ENCODE data around the gene HNRNPLL.

The HNRNPLL gene

DNA sequence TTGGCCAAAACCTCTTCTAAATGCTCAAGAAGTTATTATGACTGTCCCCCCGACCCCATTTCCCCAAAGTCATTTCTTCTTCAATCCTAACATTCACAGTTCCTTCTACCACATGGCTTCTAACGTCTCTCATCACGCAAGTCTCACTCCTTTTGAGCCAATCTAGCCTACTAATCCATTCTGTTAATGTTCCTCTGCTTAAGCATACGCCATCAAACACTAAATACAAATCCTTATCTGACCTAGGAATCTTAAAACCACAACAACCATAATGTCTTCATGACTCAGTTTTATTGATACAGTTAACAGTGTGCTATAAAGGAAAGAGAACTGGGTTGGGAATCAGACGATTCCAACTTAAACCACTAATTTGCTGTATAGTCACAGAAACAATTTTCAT, 23.9 kb downstream of the HNRNPLL start:
- Histone ChIP-seq H3K36me3 (ENCODE audit: control insufficient read depth, insufficient read depth, low read length) (peaks cover 3% of the 10 kb centered on the region; the same call in 1 of the 2 replicates), H3K4me3 (ENCODE audit: low read length) (no peak overlapping the region), H3K27ac (ENCODE audit: low read length) (no peak overlapping the region), H3K27me3 (ENCODE audit: control insufficient read depth, insufficient read depth, low read length) (no peaks in the 10 kb centered on the region), H3K4me1 (ENCODE audit: control insufficient read depth, insufficient read depth, low read length) (no peaks in the 10 kb centered on the region), H3K9me3 (ENCODE audit: control insufficient read depth, insufficient read depth, low read length) (no peaks in the 10 kb centered on the region)
- no peak for DNase-seq (ENCODE audit: low read depth, low spot score)
- no CpG with 5 or more reads among the region's 5 CpGs for WGBS (ENCODE audit: insufficient coverage, insufficient read length)

DNA sequence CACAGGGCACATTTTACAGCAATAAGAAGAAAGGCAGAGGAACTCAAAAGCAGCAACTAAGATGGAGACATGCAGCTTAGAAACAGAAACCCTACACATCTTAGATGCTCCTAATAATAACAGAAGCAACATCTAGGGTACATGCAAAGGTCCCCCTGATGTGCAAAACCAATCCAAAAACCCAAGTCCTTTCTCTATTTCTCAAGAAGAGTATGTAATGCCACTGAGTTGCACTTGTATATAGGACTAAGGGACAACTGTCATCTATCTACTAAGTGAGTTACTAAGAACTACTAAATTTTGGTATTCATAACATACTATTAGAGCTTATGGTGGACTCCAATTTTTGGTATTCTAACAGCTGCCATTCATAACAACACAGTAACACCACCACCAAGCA, 28.4 kb downstream of the HNRNPLL start:
- Histone ChIP-seq H3K36me3 (ENCODE audit: control insufficient read depth, insufficient read depth, low read length) (peaks cover 2% of the 10 kb centered on the region; the same call in 1 of the 2 replicates), H3K4me1 (ENCODE audit: control insufficient read depth, insufficient read depth, low read length) (no peaks in the 10 kb centered on the region), H3K27me3 (ENCODE audit: control insufficient read depth, insufficient read depth, low read length) (no peaks in the 10 kb centered on the region), H3K9me3 (ENCODE audit: control insufficient read depth, insufficient read depth, low read length) (no peaks in the 10 kb centered on the region), H3K27ac (ENCODE audit: low read length) (no peak overlapping the region), H3K4me3 (ENCODE audit: low read length) (no peak overlapping the region)
- DNase-seq (ENCODE audit: low read depth, low spot score) = no peak

DNA sequence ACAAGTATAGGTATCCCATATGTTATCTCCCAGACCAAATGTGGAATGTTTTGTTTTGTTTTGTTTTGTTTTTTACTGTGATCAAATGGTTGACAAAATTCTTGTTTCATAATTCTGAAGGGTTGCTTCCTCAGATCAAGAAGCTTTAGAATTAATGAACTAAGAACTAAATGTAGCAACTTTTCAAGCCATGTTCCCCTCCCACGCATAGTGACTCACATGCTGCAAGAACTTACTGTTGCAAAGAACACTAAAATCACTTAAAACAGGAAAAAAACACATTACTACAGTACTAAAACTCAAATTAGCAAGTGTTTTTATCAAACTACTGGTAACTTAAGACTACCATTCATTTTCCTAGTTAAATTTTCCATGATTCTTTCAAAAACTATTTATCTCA, 30.6 kb downstream of the HNRNPLL start:
- Histone ChIP-seq H3K27me3 (ENCODE audit: control insufficient read depth, insufficient read depth, low read length) (no peaks in the 10 kb centered on the region), H3K27ac (ENCODE audit: low read length) (no peak overlapping the region), H3K4me3 (ENCODE audit: low read length) (no peak overlapping the region), H3K4me1 (ENCODE audit: control insufficient read depth, insufficient read depth, low read length) (no peaks in the 10 kb centered on the region), H3K36me3 (ENCODE audit: control insufficient read depth, insufficient read depth, low read length) (peaks cover 7% of the 10 kb centered on the region; the same call in 1 of the 2 replicates), H3K9me3 (ENCODE audit: control insufficient read depth, insufficient read depth, low read length) (no peaks in the 10 kb centered on the region)
- DNase-seq (ENCODE audit: low read depth, low spot score) = no peak
- WGBS (ENCODE audit: insufficient coverage, insufficient read length) = no CpG with 5 or more reads among the region's 1 CpG

DNA sequence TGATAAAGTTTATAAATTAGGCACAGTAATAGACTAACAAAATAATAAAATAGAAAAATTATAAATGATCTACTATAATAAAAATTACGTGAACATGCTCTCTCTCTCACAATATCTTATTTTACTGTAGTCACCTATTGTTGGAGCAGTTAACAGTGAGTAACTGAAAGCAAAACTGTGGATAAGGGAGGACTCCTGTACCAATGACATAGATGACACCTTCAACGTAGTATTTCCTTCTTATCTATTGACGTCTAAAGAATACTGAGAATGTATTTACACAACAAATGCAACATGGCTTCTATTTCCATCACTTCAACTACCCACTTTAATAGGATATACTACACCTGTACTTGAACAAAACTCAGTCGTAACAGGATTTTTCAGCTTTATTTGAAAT, 31.5 kb downstream of the HNRNPLL start:
- peaks cover 7% of the 10 kb centered on the region; the same call in 1 of the 2 replicates for H3K36me3 ChIP-seq (ENCODE audit: control insufficient read depth, insufficient read depth, low read length)
- DNase-seq (ENCODE audit: low read depth, low spot score) = no peak
- H3K9me3 ChIP-seq (ENCODE audit: control insufficient read depth, insufficient read depth, low read length) = no peaks in the 10 kb centered on the region
- H3K4me1 ChIP-seq (ENCODE audit: control insufficient read depth, insufficient read depth, low read length) = no peaks in the 10 kb centered on the region
- no peaks in the 10 kb centered on the region for H3K27me3 ChIP-seq (ENCODE audit: control insufficient read depth, insufficient read depth, low read length)
- H3K27ac ChIP-seq (ENCODE audit: low read length) = no peak overlapping the region
- no CpG with 5 or more reads among the region's 4 CpGs for WGBS (ENCODE audit: insufficient coverage, insufficient read length)
- H3K4me3 ChIP-seq (ENCODE audit: low read length) = no peak overlapping the region

DNA sequence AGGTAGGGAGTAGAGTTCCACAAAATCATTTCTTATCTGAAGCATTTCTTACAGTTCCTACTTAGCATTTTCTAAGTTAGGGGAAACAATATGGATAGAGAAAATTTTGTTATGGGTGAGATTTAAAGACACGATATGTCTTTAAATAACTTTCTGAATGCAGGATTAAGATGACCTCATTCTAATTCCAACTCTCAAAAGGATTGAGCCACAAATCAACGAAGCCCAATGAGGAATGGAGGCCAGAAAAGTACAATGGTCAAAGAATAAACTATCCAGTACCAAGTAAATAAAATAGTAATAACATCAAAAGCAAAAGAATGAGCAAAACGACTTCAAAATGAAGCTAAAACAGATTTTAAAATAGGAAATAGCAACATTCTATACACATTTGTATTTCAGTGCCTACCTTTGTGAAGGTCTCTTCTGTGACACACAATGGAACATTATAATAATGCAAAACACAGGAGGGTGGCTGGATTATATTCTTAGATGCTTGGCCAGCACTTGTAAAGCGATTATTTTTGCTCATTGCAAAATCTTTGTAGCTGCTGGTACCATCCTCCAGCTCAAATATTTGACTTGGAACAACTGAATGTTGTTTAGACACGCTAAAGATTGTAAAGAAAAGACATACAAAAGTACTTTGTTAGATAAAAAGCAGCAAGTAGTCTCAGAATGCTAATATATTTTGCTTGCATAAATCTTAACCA, 33.8 kb downstream of the HNRNPLL start:
- Histone ChIP-seq H3K4me3 (ENCODE audit: low read length) (no peak overlapping the region), H3K9me3 (ENCODE audit: control insufficient read depth, insufficient read depth, low read length) (no peaks in the 10 kb centered on the region), H3K4me1 (ENCODE audit: control insufficient read depth, insufficient read depth, low read length) (no peaks in the 10 kb centered on the region), H3K27me3 (ENCODE audit: control insufficient read depth, insufficient read depth, low read length) (no peaks in the 10 kb centered on the region), H3K27ac (ENCODE audit: low read length) (no peak overlapping the region), H3K36me3 (ENCODE audit: control insufficient read depth, insufficient read depth, low read length) (peaks cover 7% of the 10 kb centered on the region; the same call in 1 of the 2 replicates)
- no peak for DNase-seq (ENCODE audit: low read depth, low spot score)
- WGBS (ENCODE audit: insufficient coverage, insufficient read length) = no CpG with 5 or more reads among the region's 5 CpGs

DNA sequence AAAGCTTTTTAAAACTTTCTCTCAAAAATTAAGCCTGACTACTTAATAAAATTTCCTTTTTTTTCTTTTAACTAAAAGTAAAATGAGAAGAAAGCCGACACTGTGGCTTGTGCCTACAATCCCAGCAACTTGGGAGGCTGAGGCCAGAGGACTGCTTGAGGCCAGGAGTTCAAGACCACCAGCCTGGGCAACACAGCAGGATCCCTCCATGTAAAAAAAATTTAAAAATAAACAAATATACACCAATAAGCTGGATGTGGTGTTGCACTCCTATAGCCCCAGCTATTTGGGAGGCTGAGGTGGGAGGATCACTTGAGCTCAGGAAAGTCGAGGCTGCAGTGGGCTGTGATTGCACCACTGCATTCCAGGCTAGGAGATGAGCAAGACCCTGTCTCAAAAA, 37.4 kb downstream of the HNRNPLL start:
- H3K27ac ChIP-seq (ENCODE audit: low read length) = no peak overlapping the region
- H3K27me3 ChIP-seq (ENCODE audit: control insufficient read depth, insufficient read depth, low read length) = no peaks in the 10 kb centered on the region
- H3K9me3 ChIP-seq (ENCODE audit: control insufficient read depth, insufficient read depth, low read length) = no peaks in the 10 kb centered on the region
- peaks cover 5% of the 10 kb centered on the region; the same call in 1 of the 2 replicates for H3K36me3 ChIP-seq (ENCODE audit: control insufficient read depth, insufficient read depth, low read length)
- no peak overlapping the region for H3K4me3 ChIP-seq (ENCODE audit: low read length)
- DNase-seq (ENCODE audit: low read depth, low spot score) = no peak
- WGBS (ENCODE audit: insufficient coverage, insufficient read length) = no CpG with 5 or more reads among the region's 2 CpGs
- no peaks in the 10 kb centered on the region for H3K4me1 ChIP-seq (ENCODE audit: control insufficient read depth, insufficient read depth, low read length)

DNA sequence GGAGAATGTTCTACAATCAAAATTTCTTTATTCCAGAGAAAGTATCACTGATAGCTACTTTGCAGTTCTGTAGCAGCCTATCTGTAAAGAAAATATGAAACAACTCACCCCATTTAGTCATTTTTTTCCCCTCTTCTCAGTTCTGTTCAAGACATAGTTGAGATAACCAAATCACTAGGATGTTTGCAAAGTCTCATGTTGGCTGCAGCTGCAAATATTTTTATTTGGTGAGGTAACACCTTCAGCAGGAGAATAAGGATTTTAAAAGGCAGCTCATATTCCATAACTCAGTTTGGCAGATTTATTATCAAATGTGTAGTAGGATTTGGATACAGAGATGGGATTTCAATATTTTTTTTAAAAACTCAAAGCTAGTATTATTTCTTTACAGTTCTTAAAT, 41.0 kb downstream of the HNRNPLL start:
- Histone ChIP-seq H3K4me3 (ENCODE audit: low read length) (no peak overlapping the region), H3K27ac (ENCODE audit: low read length) (no peak overlapping the region), H3K9me3 (ENCODE audit: control insufficient read depth, insufficient read depth, low read length) (no peaks in the 10 kb centered on the region), H3K27me3 (ENCODE audit: control insufficient read depth, insufficient read depth, low read length) (no peaks in the 10 kb centered on the region), H3K36me3 (ENCODE audit: control insufficient read depth, insufficient read depth, low read length) (no peaks in the 10 kb centered on the region; the same call in 1 of the 2 replicates), H3K4me1 (ENCODE audit: control insufficient read depth, insufficient read depth, low read length) (no peaks in the 10 kb centered on the region)
- no peak for DNase-seq (ENCODE audit: low read depth, low spot score)

DNA sequence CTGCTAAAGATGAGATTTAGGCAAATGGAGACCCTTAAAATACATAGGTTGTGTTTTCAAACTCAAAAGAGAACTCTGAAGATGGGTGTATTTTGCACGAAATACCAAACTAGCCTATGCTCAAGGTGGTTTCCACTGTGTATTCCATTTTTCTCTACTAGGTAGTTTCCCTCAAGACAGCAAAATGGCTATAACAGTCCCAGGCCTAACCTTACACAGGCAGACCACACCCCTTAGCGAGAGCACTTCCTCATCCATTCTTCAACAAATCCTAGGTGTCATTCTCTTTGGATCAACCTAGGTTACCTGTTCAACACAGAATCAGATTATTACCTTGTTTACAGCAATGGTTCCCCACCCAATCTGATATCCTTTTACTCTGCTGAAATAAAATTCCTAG, 42.6 kb downstream of the HNRNPLL start:
- no peak for DNase-seq (ENCODE audit: low read depth, low spot score)
- H3K9me3 ChIP-seq (ENCODE audit: control insufficient read depth, insufficient read depth, low read length) = no peaks in the 10 kb centered on the region
- H3K36me3 ChIP-seq (ENCODE audit: control insufficient read depth, insufficient read depth, low read length) = no peaks in the 10 kb centered on the region
- WGBS (ENCODE audit: insufficient coverage, insufficient read length) = no CpG with 5 or more reads among the region's 2 CpGs
- no peaks in the 10 kb centered on the region for H3K27me3 ChIP-seq (ENCODE audit: control insufficient read depth, insufficient read depth, low read length)
- no peaks in the 10 kb centered on the region for H3K4me1 ChIP-seq (ENCODE audit: control insufficient read depth, insufficient read depth, low read length)
- H3K27ac ChIP-seq (ENCODE audit: low read length) = no peak overlapping the region
- H3K4me3 ChIP-seq (ENCODE audit: low read length) = no peak overlapping the region

DNA sequence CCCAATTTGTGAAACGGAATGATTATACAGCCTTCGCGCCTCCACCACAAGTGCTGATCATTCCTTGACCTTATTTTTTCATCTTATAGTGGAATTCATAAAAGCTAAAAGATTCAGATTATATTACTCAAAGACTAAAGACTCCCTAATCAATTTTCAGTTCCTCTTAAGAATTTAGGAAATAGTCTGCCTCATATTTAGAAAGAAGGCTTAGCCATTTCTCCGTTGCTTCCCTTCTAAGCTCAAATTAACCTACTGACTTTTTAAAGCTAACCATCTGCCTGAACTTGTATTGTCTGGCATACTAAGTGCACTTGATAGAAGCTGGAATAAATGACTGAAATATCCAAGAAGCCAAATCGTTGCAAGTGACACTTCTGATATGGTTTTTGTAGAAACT, 44.7 kb downstream of the HNRNPLL start:
- DNase-seq (ENCODE audit: low read depth, low spot score) = no peak

DNA sequence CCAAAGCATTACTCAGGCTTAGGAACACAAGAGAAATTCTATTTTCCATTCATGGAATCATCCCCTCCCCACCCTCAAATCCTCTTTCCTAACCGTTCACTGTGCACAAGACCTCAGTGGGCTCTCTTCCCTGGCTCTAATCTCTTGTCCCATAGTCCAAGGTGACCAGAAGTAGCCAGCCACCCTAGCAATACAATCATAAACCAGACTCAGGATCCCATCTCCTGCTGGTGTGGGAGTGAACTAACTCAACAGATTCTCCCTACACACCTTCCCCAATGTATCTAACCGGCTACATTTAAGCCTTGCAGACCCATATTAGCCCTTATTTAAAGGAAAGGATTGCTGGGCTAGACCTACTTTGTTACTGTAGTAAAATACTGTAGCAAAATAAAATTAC, 45.5 kb downstream of the HNRNPLL start:
- Histone ChIP-seq H3K36me3 (ENCODE audit: control insufficient read depth, insufficient read depth, low read length) (no peaks in the 10 kb centered on the region), H3K27ac (ENCODE audit: low read length) (no peak overlapping the region), H3K4me3 (ENCODE audit: low read length) (no peak overlapping the region), H3K27me3 (ENCODE audit: control insufficient read depth, insufficient read depth, low read length) (no peaks in the 10 kb centered on the region), H3K4me1 (ENCODE audit: control insufficient read depth, insufficient read depth, low read length) (no peaks in the 10 kb centered on the region), H3K9me3 (ENCODE audit: control insufficient read depth, insufficient read depth, low read length) (no peaks in the 10 kb centered on the region)
- DNase-seq (ENCODE audit: low read depth, low spot score) = no peak
- no CpG with 5 or more reads among the region's 2 CpGs for WGBS (ENCODE audit: insufficient coverage, insufficient read length)

More for the DNA sequence above, 44.7 kb downstream of the HNRNPLL start:
- no peaks in the 10 kb centered on the region for H3K27me3 ChIP-seq (ENCODE audit: control insufficient read depth, insufficient read depth, low read length)
- no CpG with 5 or more reads among the region's 5 CpGs for WGBS (ENCODE audit: insufficient coverage, insufficient read length)
- no peaks in the 10 kb centered on the region for H3K9me3 ChIP-seq (ENCODE audit: control insufficient read depth, insufficient read depth, low read length)
- no peak overlapping the region for H3K27ac ChIP-seq (ENCODE audit: low read length)
- H3K36me3 ChIP-seq (ENCODE audit: control insufficient read depth, insufficient read depth, low read length) = no peaks in the 10 kb centered on the region
- no peak overlapping the region for H3K4me3 ChIP-seq (ENCODE audit: low read length)
- H3K4me1 ChIP-seq (ENCODE audit: control insufficient read depth, insufficient read depth, low read length) = no peaks in the 10 kb centered on the region
